SW480 (cell line): ENCODE results near the gene CD244.

Source experiments
- DNase-seq: peaks from one replicate; pipeline ENCODE4 v3.0.0-alpha.2; 2016; ENCODE audit warnings: low spot score

CD244 gene

GRCh38 chr1:160780398-160780755, 82.3 kb downstream of the CD244 start:
- no peak for DNase-seq
